OCI-LY7 (cell line): ENCODE results near the gene FHIT. TPM values are rescaled to one million over a fixed set of nuclear protein-coding genes. Genes with fewer than 3 reads are reported as not detected.

Experiments
- BruUV-seq: library from RNA; stranded (reverse); fragments of 400-500 nt; replicated peaks from 2 replicates; lab custom pipeline; 2021; lab: Mats Ljungman, UMichigan
- CTCF ChIA-PET: fragments of 300-600 bp; sonication (Branson Sonifier 250); formaldehyde crosslinking; loops from one replicate; lab custom pipeline; 2022; ENCODE audit warnings: antibody characterized with exemption; ENCODE audit not compliant: unreplicated experiment; lab: Charles Lee
- POLR2A ChIA-PET: fragments of 300-600 bp; sonication (Branson Sonifier 250); formaldehyde crosslinking; loops from one replicate; lab custom pipeline; 2022; ENCODE audit warnings: antibody characterized with exemption; lab: Charles Lee
- DNase-seq: peaks from one replicate; pipeline ENCODE4 v3.0.0-alpha.2; 2015; ENCODE audit warnings: low spot score
- H2AFZ ChIP-seq: fragments of 200-600 bp; sonication (generic), shearing (Covaris generic); 2 replicates; pipeline ENCODE4 v1.6.1; 2014; ENCODE audit warnings: mild to moderate bottlenecking, antibody characterized with exemption, low read length, moderate library complexity
- H3K27ac ChIP-seq: fragments of 200-600 bp; sonication (generic); 2 replicates; pipeline ENCODE4 v1.5.1; 2014; ENCODE audit warnings: mixed run types, low read depth, mild to moderate bottlenecking, moderate library complexity, low read length, inconsistent platforms; ENCODE audit not compliant: poor library complexity, severe bottlenecking
- H3K36me3 ChIP-seq: fragments of 200-600 bp; sonication (generic); 2 replicates; pipeline ENCODE4 v1.6.1; 2014; ENCODE audit warnings: mild to moderate bottlenecking, antibody characterized with exemption, low read length, moderate library complexity, mixed read lengths; ENCODE audit not compliant: insufficient read depth
- H3K4me1 ChIP-seq: fragments of 200-600 bp; sonication (generic); 2 replicates; pipeline ENCODE4 v1.5.1; 2014; ENCODE audit warnings: mild to moderate bottlenecking, low read length; ENCODE audit not compliant: insufficient read depth, poor library complexity, severe bottlenecking
- H3K4me2 ChIP-seq: fragments of 200-600 bp; sonication (generic); 2 replicates; pipeline ENCODE4 v1.6.1; 2014; ENCODE audit warnings: mild to moderate bottlenecking, low read length
- H3K4me3 ChIP-seq: fragments of 200-600 bp; sonication (generic); 2 replicates; pipeline ENCODE4 v1.5.1; 2014; ENCODE audit warnings: mild to moderate bottlenecking, low read depth, low read length; ENCODE audit not compliant: poor library complexity, severe bottlenecking
- H3K79me2 ChIP-seq: fragments of 200-600 bp; sonication (generic); 2 replicates; pipeline ENCODE4 v1.6.1; 2016; ENCODE audit warnings: low read depth, mild to moderate bottlenecking, low read length, moderate library complexity, mixed read lengths; ENCODE audit not compliant: insufficient read depth
- H3K9me2 ChIP-seq: fragments of 200-600 bp; sonication (generic); 2 replicates; pipeline ENCODE4 v1.6.1; 2016; ENCODE audit warnings: mild to moderate bottlenecking, low read length, mixed read lengths; ENCODE audit not compliant: insufficient read depth
- H3K9me3 ChIP-seq: fragments of 200-600 bp; sonication (generic); 2 replicates; pipeline ENCODE4 v1.6.1; 2014; ENCODE audit warnings: mild to moderate bottlenecking, mixed run types, low read length, mixed read lengths
- H4K20me1 ChIP-seq: fragments of 200-600 bp; sonication (generic); 2 replicates; pipeline ENCODE4 v1.6.1; 2014; ENCODE audit warnings: mild to moderate bottlenecking, antibody characterized with exemption, low read length, moderate library complexity, mixed read lengths; ENCODE audit not compliant: insufficient read depth
- CTCF ChIP-seq: fragments of 200-600 bp; sonication (generic); conservative IDR thresholded peaks from 2 replicates; pipeline ENCODE4 v1.5.1; 2014; ENCODE audit warnings: mild to moderate bottlenecking, antibody characterized with exemption, low read length, moderate library complexity, mixed read lengths
- EZH2phosphoT487 ChIP-seq: fragments of 200-600 bp; sonication (generic); IDR thresholded peaks from 2 replicates; pipeline ENCODE4 v1.6.1; 2018; ENCODE audit warnings: low read depth, borderline replicate concordance, mild to moderate bottlenecking, mixed run types, antibody characterized with exemption, low read length, moderate library complexity, mixed read lengths
- intact Hi-C: fragments of 100-400 bp; cut with micrococcal nuclease; formaldehyde crosslinking; loops from one replicate; pipeline ENCODE4 v1.10.0; 2022; ENCODE audit not compliant: unreplicated experiment
- total RNA-seq, 2 experiments: library from RNA; depleted of rRNA in 1 of 2; stranded (reverse); fragments of >200 nt in 1 of 2; shearing (Covaris generic) in 1 of 2; gene quantifications; 2 replicates each; pipeline ENCODE4 v1.2.3, GENCODE V29; 2014 to 2022

Gene FHIT
- total RNA-seq, 2 experiments from 2014 or later, result 5.0 to 10.9 TPM

GRCh38 chr3:60887574-60887973, 363.7 kb downstream of the FHIT start:
- Histone ChIP-seq H3K4me3 (no peak overlapping the region), H2AFZ (no peak overlapping the region), H3K27ac (no peak overlapping the region), H3K36me3 (no peaks in the 10 kb centered on the region), H3K9me3 (no peaks in the 10 kb centered on the region), H3K4me1 (no peaks in the 10 kb centered on the region), H3K9me2 (no peaks in the 10 kb centered on the region), H3K4me2 (no peak overlapping the region), H3K79me2 (no peaks in the 10 kb centered on the region), H4K20me1 (no peaks in the 10 kb centered on the region)
- intact Hi-C loops, result no loop called here
- POLR2A ChIA-PET, result interaction anchor here (0.6 to 0.7 kb wide), 3 partner anchors 9 to 1233 kb away, joined by 3 read pairs; no protein-coding TSS in a partner anchor
- BruUV-seq, result no TSS peak
- DNase-seq, result no peak
- TF ChIP-seq CTCF (no peak), EZH2phosphoT487 (no peak)
- CTCF ChIA-PET, result no interaction called here

- Histone ChIP-seq H3K9me2 (no peaks in the 10 kb centered on the region), H3K4me2 (no peak overlapping the region), H2AFZ (no peak overlapping the region), H3K27ac (no peak overlapping the region), H4K20me1 (no peaks in the 10 kb centered on the region), H3K9me3 (no peaks in the 10 kb centered on the region), H3K36me3 (no peaks in the 10 kb centered on the region), H3K79me2 (no peaks in the 10 kb centered on the region), H3K4me3 (no peak overlapping the region), H3K4me1 (no peaks in the 10 kb centered on the region)
- no peak for DNase-seq
- TF ChIP-seq EZH2phosphoT487, result no peak
- no peak for TF ChIP-seq CTCF
- BruUV-seq, result no TSS peak
- ChIA-PET CTCF (no interaction called here), POLR2A (no interaction called here)
- intact Hi-C loops, result no loop called here
Measured at GRCh38 chr3:60886518-60886917, 364.7 kb downstream of the FHIT start.

- POLR2A ChIA-PET, result no interaction called here
- no peak overlapping the region for H3K4me3 ChIP-seq
- no peaks in the 10 kb centered on the region for H3K9me3 ChIP-seq
- intact Hi-C loops, result no loop called here
- no peaks in the 10 kb centered on the region for H3K36me3 ChIP-seq
- H4K20me1 ChIP-seq, result no peaks in the 10 kb centered on the region
- TF ChIP-seq EZH2phosphoT487 (no peak), CTCF (no peak)
- no peaks in the 10 kb centered on the region for H3K9me2 ChIP-seq
- no peak overlapping the region for H2AFZ ChIP-seq
- H3K79me2 ChIP-seq, result no peaks in the 10 kb centered on the region
- BruUV-seq, result no TSS peak
- no peak overlapping the region for H3K4me2 ChIP-seq
- CTCF ChIA-PET, result no interaction called here
- DNase-seq, result no peak
- no peaks in the 10 kb centered on the region for H3K4me1 ChIP-seq
- no peak overlapping the region for H3K27ac ChIP-seq
Measured at GRCh38 chr3:60884005-60884404, 367.2 kb downstream of the FHIT start.
